ENCODE results near the gene VASP. TPM values are rescaled to one million over a fixed set of nuclear protein-coding genes. Genes with fewer than 3 reads are reported as not detected.
A peak's percentile ranks its signal among the peaks of the same experiment; 100 is the strongest.

The VASP gene
- total and polyA plus RNA-seq, 9 of the 15 experiments (the other 6 are each of a cell fraction or from before 2014, with no cell fraction given), result 16.7 to 261 (median 112) TPM

DNA sequence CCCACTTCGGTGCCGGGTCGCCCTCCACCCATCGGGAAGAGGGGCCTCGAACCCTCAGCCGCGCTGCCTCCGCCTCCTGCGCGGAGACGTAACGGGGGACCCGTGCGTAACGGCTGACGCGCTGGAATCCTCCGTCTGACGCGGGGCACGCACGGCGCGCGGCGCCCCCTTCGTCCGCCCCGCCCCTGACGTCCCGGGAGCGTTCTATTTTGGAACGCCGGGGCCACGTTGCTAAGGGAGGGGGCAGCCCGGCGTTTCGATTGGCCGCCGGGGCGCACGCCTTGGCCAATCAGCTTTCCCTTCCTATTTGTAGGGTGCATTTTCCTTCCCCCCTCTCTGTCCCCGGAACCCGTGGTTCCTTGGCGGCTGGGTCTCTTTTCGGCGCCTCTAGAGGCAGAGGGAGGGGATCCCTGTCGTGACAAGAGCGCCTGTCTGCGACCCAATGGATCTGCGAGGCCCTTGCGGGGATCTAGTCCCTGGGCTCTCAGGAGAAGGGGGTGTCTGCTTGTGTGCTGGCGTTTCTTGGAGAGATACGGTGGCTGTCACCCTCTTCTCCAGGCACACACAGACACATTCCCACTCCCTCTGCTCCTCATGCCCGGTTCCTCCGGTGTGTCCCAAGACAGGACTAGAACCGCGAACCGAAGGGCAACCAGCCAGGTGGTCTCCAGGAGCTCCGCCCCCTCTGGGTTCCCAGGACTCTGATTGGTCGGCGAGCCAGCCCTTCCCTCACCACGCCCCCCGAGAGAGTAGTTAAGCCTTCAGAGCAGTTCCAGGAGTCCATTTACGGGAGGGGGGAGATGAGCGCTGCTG, 37.9 kb upstream of the VASP start (continued):
- 0 out of 2 replicates have a peak, but pooled peaks have one; percentile 30 for TF ChIP-seq RUNX1 (IDR thresholded peaks at IDR 0.05; ENCODE audit: low read depth)
- peak; percentile 44 for TF ChIP-seq ASH1L (IDR thresholded peaks at IDR 0.05; ENCODE audit: borderline replicate concordance, low read depth, partially characterized antibody)
- TF ChIP-seq, protein P1, sequence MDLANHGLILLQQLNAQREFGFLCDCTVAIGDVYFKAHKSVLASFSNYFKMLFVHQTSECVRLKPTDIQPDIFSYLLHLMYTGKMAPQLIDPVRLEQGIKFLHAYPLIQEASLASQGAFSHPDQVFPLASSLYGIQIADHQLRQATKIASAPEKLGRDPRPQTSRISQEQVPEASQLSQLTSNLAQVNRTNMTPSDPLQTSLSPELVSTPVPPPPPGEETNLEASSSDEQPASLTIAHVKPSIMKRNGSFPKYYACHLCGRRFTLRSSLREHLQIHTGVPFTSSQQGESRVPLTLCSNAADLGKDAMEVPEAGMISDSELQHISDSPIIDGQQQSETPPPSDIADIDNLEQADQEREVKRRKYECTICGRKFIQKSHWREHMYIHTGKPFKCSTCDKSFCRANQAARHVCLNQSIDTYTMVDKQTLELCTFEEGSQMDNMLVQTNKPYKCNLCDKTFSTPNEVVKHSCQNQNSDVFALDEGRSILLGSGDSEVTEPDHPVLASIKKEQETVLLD (IDR thresholded peaks at IDR 0.05), result peak; percentile 99
- TF ChIP-seq, protein P2, sequence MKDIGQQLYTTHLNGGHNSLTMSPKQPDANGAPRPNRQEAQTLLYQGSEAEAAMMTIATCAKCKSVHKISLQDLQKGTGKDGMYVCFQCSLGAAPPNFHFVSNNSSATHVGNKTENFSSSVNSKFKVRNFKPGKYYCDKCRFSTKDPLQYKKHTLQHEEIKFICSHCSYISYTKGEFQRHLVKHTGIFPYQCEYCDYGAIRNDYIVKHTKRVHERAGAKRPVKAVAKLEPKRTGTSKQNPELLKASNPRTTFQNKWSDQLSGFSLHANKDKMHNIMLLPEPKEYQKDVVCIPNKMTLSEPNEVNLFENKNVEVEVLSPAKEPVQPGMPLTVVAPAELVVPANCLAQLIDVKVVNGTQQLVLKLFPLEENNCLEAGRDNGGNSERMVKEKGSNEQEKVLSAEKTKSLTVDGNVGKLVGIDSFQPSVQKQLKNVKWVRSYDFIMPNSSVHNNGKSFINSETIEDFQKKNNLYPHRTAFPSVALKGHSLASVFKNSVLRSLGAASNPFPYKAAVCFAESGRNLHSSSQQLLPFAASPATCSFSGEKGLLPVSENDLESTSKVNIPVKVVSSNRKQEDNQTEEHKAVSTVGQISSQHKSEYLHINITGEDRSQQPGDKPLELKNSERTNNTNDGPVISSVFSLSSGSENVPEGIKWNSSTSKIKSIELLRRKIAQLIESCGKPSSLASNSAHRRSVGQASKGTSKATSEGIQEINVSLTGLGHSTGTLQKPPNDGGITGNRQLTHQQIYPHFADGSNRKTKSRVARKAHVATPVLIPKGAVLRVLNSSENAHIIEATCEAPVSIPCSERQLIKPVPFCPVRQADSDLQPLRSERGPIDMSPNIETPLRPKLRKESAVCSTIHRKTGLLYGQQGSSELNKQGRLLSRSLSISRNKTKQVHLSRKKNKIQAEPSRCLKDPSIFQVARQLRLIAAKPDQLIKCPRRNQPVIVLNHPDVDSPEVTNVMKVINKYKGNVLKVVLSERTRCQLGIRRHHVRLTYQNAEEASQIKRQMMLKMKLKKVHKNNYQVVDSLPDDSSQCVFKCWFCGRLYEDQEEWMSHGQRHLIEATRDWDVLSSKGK (CRISPR knock-in tag; IDR thresholded peaks at IDR 0.05), result no peak
- TF ChIP-seq, protein P3, sequence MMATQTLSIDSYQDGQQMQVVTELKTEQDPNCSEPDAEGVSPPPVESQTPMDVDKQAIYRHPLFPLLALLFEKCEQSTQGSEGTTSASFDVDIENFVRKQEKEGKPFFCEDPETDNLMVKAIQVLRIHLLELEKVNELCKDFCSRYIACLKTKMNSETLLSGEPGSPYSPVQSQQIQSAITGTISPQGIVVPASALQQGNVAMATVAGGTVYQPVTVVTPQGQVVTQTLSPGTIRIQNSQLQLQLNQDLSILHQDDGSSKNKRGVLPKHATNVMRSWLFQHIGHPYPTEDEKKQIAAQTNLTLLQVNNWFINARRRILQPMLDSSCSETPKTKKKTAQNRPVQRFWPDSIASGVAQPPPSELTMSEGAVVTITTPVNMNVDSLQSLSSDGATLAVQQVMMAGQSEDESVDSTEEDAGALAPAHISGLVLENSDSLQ (IDR thresholded peaks at IDR 0.05), result peak; percentile 75
- TF ChIP-seq, protein P4, sequence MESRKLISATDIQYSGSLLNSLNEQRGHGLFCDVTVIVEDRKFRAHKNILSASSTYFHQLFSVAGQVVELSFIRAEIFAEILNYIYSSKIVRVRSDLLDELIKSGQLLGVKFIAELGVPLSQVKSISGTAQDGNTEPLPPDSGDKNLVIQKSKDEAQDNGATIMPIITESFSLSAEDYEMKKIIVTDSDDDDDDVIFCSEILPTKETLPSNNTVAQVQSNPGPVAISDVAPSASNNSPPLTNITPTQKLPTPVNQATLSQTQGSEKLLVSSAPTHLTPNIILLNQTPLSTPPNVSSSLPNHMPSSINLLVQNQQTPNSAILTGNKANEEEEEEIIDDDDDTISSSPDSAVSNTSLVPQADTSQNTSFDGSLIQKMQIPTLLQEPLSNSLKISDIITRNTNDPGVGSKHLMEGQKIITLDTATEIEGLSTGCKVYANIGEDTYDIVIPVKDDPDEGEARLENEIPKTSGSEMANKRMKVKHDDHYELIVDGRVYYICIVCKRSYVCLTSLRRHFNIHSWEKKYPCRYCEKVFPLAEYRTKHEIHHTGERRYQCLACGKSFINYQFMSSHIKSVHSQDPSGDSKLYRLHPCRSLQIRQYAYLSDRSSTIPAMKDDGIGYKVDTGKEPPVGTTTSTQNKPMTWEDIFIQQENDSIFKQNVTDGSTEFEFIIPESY (CRISPR knock-in tag; IDR thresholded peaks at IDR 0.05), result no peak
- TF ChIP-seq, protein P5, sequence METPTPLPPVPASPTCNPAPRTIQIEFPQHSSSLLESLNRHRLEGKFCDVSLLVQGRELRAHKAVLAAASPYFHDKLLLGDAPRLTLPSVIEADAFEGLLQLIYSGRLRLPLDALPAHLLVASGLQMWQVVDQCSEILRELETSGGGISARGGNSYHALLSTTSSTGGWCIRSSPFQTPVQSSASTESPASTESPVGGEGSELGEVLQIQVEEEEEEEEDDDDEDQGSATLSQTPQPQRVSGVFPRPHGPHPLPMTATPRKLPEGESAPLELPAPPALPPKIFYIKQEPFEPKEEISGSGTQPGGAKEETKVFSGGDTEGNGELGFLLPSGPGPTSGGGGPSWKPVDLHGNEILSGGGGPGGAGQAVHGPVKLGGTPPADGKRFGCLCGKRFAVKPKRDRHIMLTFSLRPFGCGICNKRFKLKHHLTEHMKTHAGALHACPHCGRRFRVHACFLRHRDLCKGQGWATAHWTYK (CRISPR knock-in tag; IDR thresholded peaks at IDR 0.05), result 0 out of 2 replicates have a peak, but pooled peaks have one; percentile 18
- TF ChIP-seq, protein P6, sequence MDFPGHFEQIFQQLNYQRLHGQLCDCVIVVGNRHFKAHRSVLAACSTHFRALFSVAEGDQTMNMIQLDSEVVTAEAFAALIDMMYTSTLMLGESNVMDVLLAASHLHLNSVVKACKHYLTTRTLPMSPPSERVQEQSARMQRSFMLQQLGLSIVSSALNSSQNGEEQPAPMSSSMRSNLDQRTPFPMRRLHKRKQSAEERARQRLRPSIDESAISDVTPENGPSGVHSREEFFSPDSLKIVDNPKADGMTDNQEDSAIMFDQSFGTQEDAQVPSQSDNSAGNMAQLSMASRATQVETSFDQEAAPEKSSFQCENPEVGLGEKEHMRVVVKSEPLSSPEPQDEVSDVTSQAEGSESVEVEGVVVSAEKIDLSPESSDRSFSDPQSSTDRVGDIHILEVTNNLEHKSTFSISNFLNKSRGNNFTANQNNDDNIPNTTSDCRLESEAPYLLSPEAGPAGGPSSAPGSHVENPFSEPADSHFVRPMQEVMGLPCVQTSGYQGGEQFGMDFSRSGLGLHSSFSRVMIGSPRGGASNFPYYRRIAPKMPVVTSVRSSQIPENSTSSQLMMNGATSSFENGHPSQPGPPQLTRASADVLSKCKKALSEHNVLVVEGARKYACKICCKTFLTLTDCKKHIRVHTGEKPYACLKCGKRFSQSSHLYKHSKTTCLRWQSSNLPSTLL (IDR thresholded peaks at IDR 0.05), result peak; percentile 95
- TF ChIP-seq, protein P7, sequence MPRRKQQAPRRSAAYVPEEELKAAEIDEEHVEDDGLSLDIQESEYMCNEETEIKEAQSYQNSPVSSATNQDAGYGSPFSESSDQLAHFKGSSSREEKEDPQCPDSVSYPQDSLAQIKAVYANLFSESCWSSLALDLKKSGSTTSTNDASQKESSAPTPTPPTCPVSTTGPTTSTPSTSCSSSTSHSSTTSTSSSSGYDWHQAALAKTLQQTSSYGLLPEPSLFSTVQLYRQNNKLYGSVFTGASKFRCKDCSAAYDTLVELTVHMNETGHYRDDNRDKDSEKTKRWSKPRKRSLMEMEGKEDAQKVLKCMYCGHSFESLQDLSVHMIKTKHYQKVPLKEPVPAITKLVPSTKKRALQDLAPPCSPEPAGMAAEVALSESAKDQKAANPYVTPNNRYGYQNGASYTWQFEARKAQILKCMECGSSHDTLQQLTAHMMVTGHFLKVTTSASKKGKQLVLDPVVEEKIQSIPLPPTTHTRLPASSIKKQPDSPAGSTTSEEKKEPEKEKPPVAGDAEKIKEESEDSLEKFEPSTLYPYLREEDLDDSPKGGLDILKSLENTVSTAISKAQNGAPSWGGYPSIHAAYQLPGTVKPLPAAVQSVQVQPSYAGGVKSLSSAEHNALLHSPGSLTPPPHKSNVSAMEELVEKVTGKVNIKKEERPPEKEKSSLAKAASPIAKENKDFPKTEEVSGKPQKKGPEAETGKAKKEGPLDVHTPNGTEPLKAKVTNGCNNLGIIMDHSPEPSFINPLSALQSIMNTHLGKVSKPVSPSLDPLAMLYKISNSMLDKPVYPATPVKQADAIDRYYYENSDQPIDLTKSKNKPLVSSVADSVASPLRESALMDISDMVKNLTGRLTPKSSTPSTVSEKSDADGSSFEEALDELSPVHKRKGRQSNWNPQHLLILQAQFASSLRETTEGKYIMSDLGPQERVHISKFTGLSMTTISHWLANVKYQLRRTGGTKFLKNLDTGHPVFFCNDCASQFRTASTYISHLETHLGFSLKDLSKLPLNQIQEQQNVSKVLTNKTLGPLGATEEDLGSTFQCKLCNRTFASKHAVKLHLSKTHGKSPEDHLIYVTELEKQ (CRISPR knock-in tag; IDR thresholded peaks at IDR 0.05), result no peak
- no peak for TF ChIP-seq ZNF311 (CRISPR knock-in tag; IDR thresholded peaks at IDR 0.05)

Measured in K562 (cell line).